ENCODE results near the gene STAC2.

GRCh38 chr17:39173080-39173479 lies 52.7 kb downstream of the STAC2 start:
- TF ChIP-seq CTCF (IDR thresholded peaks at IDR 0.05; ENCODE audit: low read length), result no peak
- no peak for TF ChIP-seq EZH2 (optimal IDR thresholded peaks at IDR 0.05; ENCODE audit: low read depth, low read length)

Data from MM.1S (cell line).